Calu3 (cell line): Measurements from ENCODE around the gene KLRC4. TPM values are rescaled to one million over a fixed set of nuclear protein-coding genes. Genes with fewer than 3 reads are reported as not detected.
"Not testable (repeated sequence)": the region's sequence is repeated elsewhere in the genome, so short reads cannot be mapped to it uniquely, and the experiment has no call there.

Experiments
- BruUV-seq: library from RNA; stranded (reverse); fragments of 400-500 nt; replicated peaks from 2 replicates; lab custom pipeline; 2021; lab: Mats Ljungman, UMichigan
- CTCF ChIA-PET: fragments of 300-600 bp; sonication (Branson Sonifier 250); formaldehyde crosslinking; loops from one replicate; lab custom pipeline; 2022; ENCODE audit warnings: antibody characterized with exemption; lab: Charles Lee
- DNase-seq: peaks from one replicate; pipeline ENCODE4 v3.0.0; 2022
- H3K27ac Mint-ChIP-seq: one replicate; pipeline ENCODE4 v1.8.0; 2022; ENCODE audit warnings: mixed read lengths; ENCODE audit not compliant: unreplicated experiment
- H3K27me3 Mint-ChIP-seq: one replicate; pipeline ENCODE4 v1.8.0; 2022; ENCODE audit warnings: mixed read lengths; ENCODE audit not compliant: unreplicated experiment
- H3K36me3 Mint-ChIP-seq: one replicate; pipeline ENCODE4 v1.8.0; 2022; ENCODE audit warnings: mild to moderate bottlenecking, moderate library complexity, mixed read lengths; ENCODE audit not compliant: insufficient read depth, unreplicated experiment
- H3K4me1 Mint-ChIP-seq: one replicate; pipeline ENCODE4 v1.8.0; 2022; ENCODE audit warnings: mild to moderate bottlenecking, low read depth, mixed read lengths; ENCODE audit not compliant: unreplicated experiment
- H3K4me3 Mint-ChIP-seq: one replicate; pipeline ENCODE4 v1.8.0; 2022; ENCODE audit warnings: mild to moderate bottlenecking, low read depth, moderate library complexity, mixed read lengths; ENCODE audit not compliant: unreplicated experiment
- H3K9me3 Mint-ChIP-seq: one replicate; pipeline ENCODE4 v1.8.0; 2022; ENCODE audit warnings: low read depth, mixed read lengths; ENCODE audit not compliant: unreplicated experiment
- CTCF ChIP-seq: fragments of 200-600 bp; IDR thresholded peaks from one replicate; pipeline ENCODE4 v1.8.0; 2022; ENCODE audit warnings: antibody characterized with exemption; ENCODE audit not compliant: unreplicated experiment
- intact Hi-C: fragments of 100-400 bp; cut with micrococcal nuclease; formaldehyde crosslinking; loops from one replicate; pipeline ENCODE4 v1.10.0; 2022; ENCODE audit not compliant: unreplicated experiment
- total RNA-seq: library from RNA; stranded (reverse); gene quantifications from 2 replicates; pipeline ENCODE4 v1.2.3, GENCODE V29; 2022

The KLRC4 gene
- total RNA-seq, 1 experiment from 2014 or later: not detected

DNA sequence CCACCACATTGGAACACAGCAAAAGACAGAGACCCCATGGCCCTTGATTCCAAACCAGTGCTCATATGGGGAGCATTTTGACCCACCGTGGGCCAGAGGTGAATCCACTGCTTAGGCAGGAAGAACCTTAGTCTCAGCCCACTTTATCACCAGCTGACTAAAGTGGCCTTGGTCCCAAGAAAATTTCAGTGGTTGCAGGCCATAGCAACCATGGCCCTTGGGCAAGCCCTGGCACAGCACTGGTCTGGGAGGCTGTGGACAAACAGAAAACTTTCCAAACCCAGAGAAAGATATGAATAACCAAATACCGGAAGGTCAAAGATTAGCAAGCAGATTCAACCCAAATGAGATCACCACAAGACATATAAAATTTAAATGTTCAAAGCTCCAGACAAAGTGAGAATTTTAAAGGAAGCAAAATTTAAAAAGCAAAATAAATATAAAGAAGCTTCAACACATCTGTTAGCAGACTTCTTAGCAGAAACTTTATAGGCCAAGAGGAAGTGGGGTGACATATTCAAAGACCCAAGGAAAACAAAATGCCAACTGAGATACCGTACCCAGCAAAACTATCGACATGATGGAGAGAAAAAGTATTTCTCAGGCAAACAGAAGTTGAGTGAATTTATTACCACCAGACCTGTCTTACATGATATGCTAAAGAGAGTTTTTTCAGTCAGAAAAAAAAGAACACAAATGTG lies 27.5 kb downstream of the KLRC4 start:
- CTCF ChIA-PET: no interaction called here
- Mint-ChIP-seq H3K27ac (no peak overlapping the region), H3K9me3 (peaks cover 3% of the 10 kb centered on the region), H3K4me3 (no peak overlapping the region), H3K36me3 (peaks cover 5% of the 10 kb centered on the region), H3K27me3 (no peaks in the 10 kb centered on the region), H3K4me1 (peaks cover 15% of the 10 kb centered on the region)
- intact Hi-C loops: no loop called here
- no peak for DNase-seq
- BruUV-seq: no TSS peak
- no peak for TF ChIP-seq CTCF

GRCh38 chr12:10378737-10379136 lies 30.8 kb downstream of the KLRC4 start:
- H3K4me3 Mint-ChIP-seq, H3K9me3 Mint-ChIP-seq, H3K27me3 Mint-ChIP-seq: not testable (repeated sequence)

DNA sequence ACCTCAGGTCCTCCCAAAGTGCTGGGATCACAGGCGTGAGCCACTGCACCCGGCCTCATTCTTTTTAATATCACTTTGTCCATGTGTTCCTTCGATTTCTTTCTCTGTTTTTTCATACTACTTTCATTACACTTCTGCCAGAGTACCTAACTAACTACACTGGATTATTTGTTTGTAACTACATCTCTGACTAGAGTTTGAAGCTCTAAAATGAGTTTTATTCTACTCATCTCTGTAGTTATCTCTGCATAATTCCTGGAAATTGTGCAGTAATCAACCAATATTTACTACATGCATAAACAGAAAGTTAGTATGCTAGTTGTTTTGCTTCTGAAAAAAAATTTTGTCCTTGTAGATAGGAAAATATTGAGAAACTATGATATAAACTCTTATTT lies 34.9 kb downstream of the KLRC4 start:
- BruUV-seq: no TSS peak
- H3K27ac Mint-ChIP-seq: no peak overlapping the region
- peaks cover 42% of the 10 kb centered on the region for H3K4me1 Mint-ChIP-seq
- CTCF ChIA-PET: no interaction called here
- no peak for DNase-seq
- no peaks in the 10 kb centered on the region for H3K9me3 Mint-ChIP-seq
- no peaks in the 10 kb centered on the region for H3K27me3 Mint-ChIP-seq
- no peak overlapping the region for H3K4me3 Mint-ChIP-seq
- intact Hi-C loops: no loop called here
- peaks cover 21% of the 10 kb centered on the region for H3K36me3 Mint-ChIP-seq
- TF ChIP-seq CTCF: no peak

More at GRCh38 chr12:10378737-10379136, 30.8 kb downstream of the KLRC4 start:
- CTCF ChIA-PET, H3K36me3 Mint-ChIP-seq, BruUV-seq, H3K4me1 Mint-ChIP-seq, H3K27ac Mint-ChIP-seq, DNase-seq, intact Hi-C loops: not testable (repeated sequence)

GRCh38 chr12:10372559-10372958 lies 37.0 kb downstream of the KLRC4 start:
- DNase-seq: peak; percentile 60
- H3K27ac Mint-ChIP-seq: peak overlapping the region; percentile 87
- H3K4me3 Mint-ChIP-seq: peak overlapping the region; percentile 16
- peaks cover 60% of the 10 kb centered on the region for H3K4me1 Mint-ChIP-seq
- CTCF ChIA-PET: no interaction called here
- BruUV-seq: no TSS peak
- H3K9me3 Mint-ChIP-seq: no peaks in the 10 kb centered on the region
- intact Hi-C loops: loop anchor here (2.0 kb wide), 1 partner anchor 22 kb away; no protein-coding TSS in a partner anchor
- no peak for TF ChIP-seq CTCF
- H3K27me3 Mint-ChIP-seq: no peaks in the 10 kb centered on the region
- peaks cover 24% of the 10 kb centered on the region for H3K36me3 Mint-ChIP-seq

DNA sequence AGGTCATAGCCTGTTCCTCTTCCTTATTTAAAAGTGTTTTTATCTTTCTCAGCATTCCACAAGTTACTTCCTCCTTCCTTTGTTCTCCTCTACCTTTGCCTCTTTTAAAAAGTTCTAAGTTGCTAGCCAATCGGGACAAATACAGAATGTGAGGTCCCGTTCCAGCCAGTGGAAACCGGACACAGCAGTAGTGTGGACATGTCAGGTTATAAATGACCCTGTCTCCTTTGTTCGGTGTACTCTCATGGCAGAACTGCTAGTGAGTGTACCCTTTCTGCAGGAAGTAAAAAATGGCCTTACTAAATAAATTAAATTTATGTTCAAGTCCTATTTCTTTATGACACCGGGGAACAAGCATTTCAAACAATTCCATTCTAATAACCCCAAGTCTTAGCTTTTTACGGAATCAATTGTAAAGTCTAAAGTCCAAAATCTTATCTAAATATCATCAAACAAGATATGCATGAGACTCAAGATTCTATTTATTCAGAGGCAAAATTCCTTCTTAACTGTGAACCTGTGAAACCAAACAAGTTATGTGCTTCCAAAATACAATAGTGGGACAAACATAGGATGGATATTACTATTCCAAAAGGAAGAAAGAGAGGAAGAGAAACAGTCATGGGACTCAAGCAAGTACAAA lies 37.5 kb downstream of the KLRC4 start:
- peak overlapping the region; percentile 87 for H3K27ac Mint-ChIP-seq
- H3K9me3 Mint-ChIP-seq, CTCF ChIA-PET, BruUV-seq, H3K27me3 Mint-ChIP-seq, DNase-seq: not testable (repeated sequence)
- intact Hi-C loops: loop anchor here (2.0 kb wide), 1 partner anchor 23 kb away; no protein-coding TSS in a partner anchor
- peaks cover 60% of the 10 kb centered on the region for H3K4me1 Mint-ChIP-seq
- H3K4me3 Mint-ChIP-seq: peak overlapping the region; percentile 16
- peaks cover 24% of the 10 kb centered on the region for H3K36me3 Mint-ChIP-seq
